Measurements from ENCODE around the gene SOCS4.
"Not testable (repeated sequence)": the region's sequence is repeated elsewhere in the genome, so short reads cannot be mapped to it uniquely, and the experiment has no call there.

Gene SOCS4

DNA sequence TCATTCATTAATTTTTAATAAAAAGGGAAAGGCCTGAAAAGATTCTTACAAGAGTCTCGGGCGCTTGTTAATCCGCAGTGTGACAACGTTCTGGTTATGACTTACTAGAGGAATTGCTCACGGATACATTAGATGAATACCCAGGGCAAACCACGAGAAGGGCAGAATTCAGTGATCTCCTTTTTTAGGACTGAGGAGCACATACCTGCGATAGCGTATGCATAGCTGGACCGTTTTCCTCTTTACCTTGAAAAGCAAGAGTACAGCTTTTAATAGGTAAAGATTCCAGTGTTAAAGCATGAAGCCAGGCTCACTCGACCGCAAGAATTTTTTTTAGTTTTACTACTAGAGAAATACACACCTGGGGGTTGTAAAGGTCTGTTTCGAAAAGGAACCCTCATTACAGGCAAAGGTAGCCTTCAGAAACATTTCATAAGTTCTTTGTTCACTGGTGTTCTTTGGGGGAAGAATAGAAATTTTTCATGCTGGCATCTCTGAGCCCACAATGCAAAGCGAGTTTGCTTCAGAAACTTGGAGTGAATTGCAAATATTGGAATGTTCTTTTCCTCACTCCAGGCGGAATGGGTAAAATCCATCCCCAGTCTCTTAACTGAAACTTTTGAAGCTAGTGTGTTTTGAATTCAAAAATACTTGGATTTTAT is 25.4 kb downstream of the SOCS4 start:
- peaks cover 0 to 2% of the 10 kb centered on the region in 2 donors for H3K36me3 ChIP-seq (ENCODE audit: control insufficient read depth in 2 of 2, insufficient read depth in 2 of 2, low read length in 2 of 2)
- H3K9ac ChIP-seq (ENCODE audit: low read length in 2 of 2) = peak overlapping the region; percentile 100
- H3K4me3 ChIP-seq (ENCODE audit: low read length in 2 of 2) = peak overlapping the region; percentile 87 to 96
- H3K4me1 ChIP-seq (ENCODE audit: control insufficient read depth, insufficient read depth, low read length) = peaks cover 16% of the 10 kb centered on the region
- no peaks in the 10 kb centered on the region for H3K27me3 ChIP-seq (ENCODE audit: control insufficient read depth in 1 of 2, insufficient read depth in 2 of 2, low read length in 2 of 2)
- no peaks in the 10 kb centered on the region for H3K9me3 ChIP-seq (ENCODE audit: control insufficient read depth in 2 of 2, low read length in 2 of 2)
- peak overlapping the region; percentile 100 for H3K27ac ChIP-seq (ENCODE audit: low read length)

DNA sequence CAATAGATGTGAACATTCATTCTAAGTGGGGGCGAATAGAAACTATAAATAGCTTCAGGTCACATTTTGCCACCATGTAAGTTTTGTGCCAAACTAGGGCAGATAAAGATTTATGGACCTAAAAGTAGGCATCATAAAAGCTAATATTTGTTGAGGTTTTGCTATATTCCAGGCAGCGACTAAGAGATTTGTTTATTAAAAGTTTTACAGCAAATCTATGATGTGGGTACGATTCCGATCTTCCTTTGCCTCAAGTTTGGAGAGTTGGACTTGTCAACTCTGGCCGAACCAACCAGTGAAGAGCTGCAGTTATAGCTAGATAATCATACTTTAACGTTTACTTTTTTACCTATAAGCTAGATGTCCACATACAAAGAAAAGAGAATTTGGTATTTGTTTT is 26.0 kb downstream of the SOCS4 start:
- H3K9me3 ChIP-seq (ENCODE audit: control insufficient read depth in 2 of 2, low read length in 2 of 2) = no peaks in the 10 kb centered on the region
- H3K4me3 ChIP-seq (ENCODE audit: low read length in 2 of 2) = peak overlapping the region; percentile 87 to 96
- H3K27ac ChIP-seq (ENCODE audit: low read length) = peak overlapping the region; percentile 100
- no peaks in the 10 kb centered on the region for H3K27me3 ChIP-seq (ENCODE audit: control insufficient read depth in 1 of 2, insufficient read depth in 2 of 2, low read length in 2 of 2)
- peak overlapping the region; percentile 100 for H3K9ac ChIP-seq (ENCODE audit: low read length in 2 of 2)
- peaks cover 16% of the 10 kb centered on the region for H3K4me1 ChIP-seq (ENCODE audit: control insufficient read depth, insufficient read depth, low read length)
- peaks cover 0 to 2% of the 10 kb centered on the region in 2 donors for H3K36me3 ChIP-seq (ENCODE audit: control insufficient read depth in 2 of 2, insufficient read depth in 2 of 2, low read length in 2 of 2)

DNA sequence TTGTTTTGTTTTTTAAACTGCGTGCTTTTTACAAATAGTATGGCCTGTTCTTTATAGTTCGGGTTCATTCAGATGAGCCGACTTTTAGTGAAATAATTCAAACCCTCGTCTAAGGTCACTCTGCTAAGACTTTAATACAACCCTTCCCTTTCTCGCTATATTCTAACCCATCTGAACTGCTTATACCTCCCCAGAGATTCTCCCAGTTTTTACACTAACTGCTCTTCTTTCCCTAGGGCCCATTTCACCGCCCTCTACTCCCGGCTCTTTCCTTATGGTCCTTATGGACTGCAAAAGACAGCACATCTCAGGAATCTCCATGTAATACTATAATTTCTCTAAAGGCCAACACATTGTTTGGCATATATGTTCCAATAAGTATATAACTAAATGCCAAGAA is 26.5 kb downstream of the SOCS4 start:
- Histone ChIP-seq H3K27ac (ENCODE audit: low read length) (no peak overlapping the region), H3K36me3 (ENCODE audit: control insufficient read depth in 2 of 2, insufficient read depth in 2 of 2, low read length in 2 of 2) (peaks cover 0 to 2% of the 10 kb centered on the region in 2 donors), H3K27me3 (ENCODE audit: control insufficient read depth in 1 of 2, insufficient read depth in 2 of 2, low read length in 2 of 2) (no peaks in the 10 kb centered on the region), H3K4me3 (ENCODE audit: low read length in 2 of 2) (peak overlapping the region in 1 of 2 donors; percentile 96), H3K4me1 (ENCODE audit: control insufficient read depth, insufficient read depth, low read length) (peaks cover 16% of the 10 kb centered on the region), H3K9ac (ENCODE audit: low read length in 2 of 2) (no peak overlapping the region), H3K9me3 (ENCODE audit: control insufficient read depth in 2 of 2, low read length in 2 of 2) (no peaks in the 10 kb centered on the region)

DNA sequence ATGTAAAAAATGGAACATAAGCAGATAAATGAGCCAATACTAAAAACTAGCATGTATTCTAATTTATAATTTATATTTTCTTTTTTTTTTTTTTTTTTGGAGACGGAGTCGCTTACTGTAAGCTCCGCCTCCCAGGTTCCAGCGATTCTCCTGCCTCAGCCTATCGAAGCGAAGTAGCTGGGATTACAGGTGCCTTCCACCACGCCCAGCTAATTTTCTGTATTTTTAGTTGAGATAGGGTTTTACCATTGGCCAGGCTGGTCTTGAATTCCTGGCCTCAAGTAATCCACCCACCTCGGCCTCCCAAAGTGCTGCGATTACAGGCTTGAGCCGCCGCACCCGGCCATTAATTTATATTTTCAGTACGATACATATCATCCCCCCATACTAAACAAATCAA is 27.1 kb downstream of the SOCS4 start:
- no peak overlapping the region for H3K4me3 ChIP-seq (ENCODE audit: low read length in 2 of 2)
- peaks cover 0 to 2% of the 10 kb centered on the region in 2 donors for H3K36me3 ChIP-seq (ENCODE audit: control insufficient read depth in 2 of 2, insufficient read depth in 2 of 2, low read length in 2 of 2)
- H3K9me3 ChIP-seq (ENCODE audit: control insufficient read depth in 2 of 2, low read length in 2 of 2) = no peaks in the 10 kb centered on the region
- H3K9ac ChIP-seq (ENCODE audit: low read length in 2 of 2) = no peak overlapping the region
- no peaks in the 10 kb centered on the region for H3K27me3 ChIP-seq (ENCODE audit: control insufficient read depth in 1 of 2, insufficient read depth in 2 of 2, low read length in 2 of 2)
- H3K4me1 ChIP-seq (ENCODE audit: control insufficient read depth, insufficient read depth, low read length) = peaks cover 16% of the 10 kb centered on the region
- no peak overlapping the region for H3K27ac ChIP-seq (ENCODE audit: low read length)

DNA sequence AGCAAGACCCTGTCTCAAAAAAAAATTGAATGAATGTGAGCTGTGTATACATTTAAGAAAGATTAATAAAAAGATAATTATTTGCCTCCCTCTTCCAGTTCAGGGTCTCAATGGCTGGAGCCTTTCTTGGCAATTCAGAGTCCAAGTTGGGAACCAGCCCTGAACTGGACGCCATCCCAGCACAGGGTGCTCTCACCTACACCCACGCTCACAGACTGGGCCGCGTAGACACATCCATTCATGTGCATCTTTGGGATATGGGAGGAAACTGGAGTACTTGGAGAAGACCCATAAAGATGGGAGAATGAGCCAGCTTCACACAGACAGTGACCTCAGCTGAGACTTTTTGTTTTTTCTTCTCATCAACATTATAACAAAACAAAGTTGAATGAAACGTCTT is 30.9 kb downstream of the SOCS4 start:
- Histone ChIP-seq H3K27ac (ENCODE audit: low read length) (no peak overlapping the region), H3K36me3 (ENCODE audit: control insufficient read depth in 2 of 2, insufficient read depth in 2 of 2, low read length in 2 of 2) (peaks cover 2 to 5% of the 10 kb centered on the region in 2 donors), H3K9ac (ENCODE audit: low read length in 2 of 2) (no peak overlapping the region), H3K27me3 (ENCODE audit: control insufficient read depth in 1 of 2, insufficient read depth in 2 of 2, low read length in 2 of 2) (no peaks in the 10 kb centered on the region), H3K9me3 (ENCODE audit: control insufficient read depth in 2 of 2, low read length in 2 of 2) (no peaks in the 10 kb centered on the region), H3K4me3 (ENCODE audit: low read length in 2 of 2) (no peak overlapping the region), H3K4me1 (ENCODE audit: control insufficient read depth, insufficient read depth, low read length) (peaks cover 12% of the 10 kb centered on the region)

DNA sequence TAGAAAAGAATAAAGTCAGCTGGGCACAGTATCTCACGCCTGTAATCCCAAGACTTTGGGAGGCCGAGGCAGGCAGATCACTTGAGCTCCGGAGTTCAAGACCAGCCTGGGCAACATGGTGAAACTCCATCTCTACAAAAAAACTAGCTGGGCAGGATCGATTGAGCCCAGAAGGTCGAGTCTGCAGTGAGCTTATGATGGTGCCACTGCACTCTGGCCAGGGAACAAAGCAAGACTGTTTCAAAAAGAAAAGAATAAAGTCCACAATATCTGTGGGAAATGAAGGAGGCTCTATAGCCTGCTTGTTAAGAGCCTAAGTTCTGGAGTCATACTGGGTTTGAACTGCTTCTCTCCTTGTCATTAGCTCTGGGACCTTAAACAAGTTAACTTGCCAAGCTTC is 32.3 kb downstream of the SOCS4 start:
- Histone ChIP-seq H3K9ac (ENCODE audit: low read length in 2 of 2) (no peak overlapping the region), H3K36me3 (ENCODE audit: control insufficient read depth in 2 of 2, insufficient read depth in 2 of 2, low read length in 2 of 2) (peaks cover 2 to 12% of the 10 kb centered on the region in 2 donors), H3K4me3 (ENCODE audit: low read length in 2 of 2) (no peak overlapping the region), H3K9me3 (ENCODE audit: control insufficient read depth in 2 of 2, low read length in 2 of 2) (no peaks in the 10 kb centered on the region), H3K27me3 (ENCODE audit: control insufficient read depth in 1 of 2, insufficient read depth in 2 of 2, low read length in 2 of 2) (no peaks in the 10 kb centered on the region), H3K4me1 (ENCODE audit: control insufficient read depth, insufficient read depth, low read length) (peaks cover 8% of the 10 kb centered on the region), H3K27ac (ENCODE audit: low read length) (no peak overlapping the region)

DNA sequence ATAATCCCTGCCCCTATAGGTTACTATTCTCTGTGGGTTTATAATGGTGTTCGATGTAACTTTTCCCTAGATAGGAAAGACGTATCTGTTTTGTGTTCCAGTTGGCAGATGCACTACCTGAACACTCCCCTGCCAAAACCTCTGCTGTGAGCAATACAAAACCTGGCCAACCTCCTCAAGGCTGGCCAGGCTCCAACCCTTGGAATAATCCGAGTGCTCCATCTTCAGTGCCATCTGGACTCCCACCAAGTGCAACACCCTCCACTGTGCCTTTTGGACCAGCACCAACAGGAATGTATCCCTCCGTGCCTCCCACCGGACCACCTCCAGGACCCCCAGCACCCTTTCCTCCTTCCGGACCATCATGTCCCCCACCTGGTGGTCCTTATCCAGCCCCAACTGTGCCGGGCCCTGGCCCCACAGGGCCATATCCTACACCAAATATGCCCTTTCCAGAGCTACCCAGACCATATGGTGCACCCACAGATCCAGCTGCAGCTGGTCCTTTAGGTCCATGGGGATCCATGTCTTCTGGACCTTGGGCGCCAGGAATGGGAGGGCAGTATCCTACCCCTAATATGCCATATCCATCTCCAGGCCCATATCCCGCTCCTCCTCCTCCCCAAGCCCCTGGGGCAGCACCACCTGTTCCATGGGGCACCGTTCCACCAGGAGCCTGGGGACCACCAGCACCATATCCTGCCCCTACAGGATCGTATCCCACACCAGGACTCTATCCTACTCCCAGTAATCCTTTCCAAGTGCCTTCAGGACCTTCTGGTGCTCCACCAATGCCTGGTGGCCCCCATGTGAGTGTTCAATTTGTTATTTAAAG is 35.7 kb downstream of the SOCS4 start:
- no peak overlapping the region for H3K9ac ChIP-seq (ENCODE audit: low read length in 2 of 2)
- no peak overlapping the region for H3K4me3 ChIP-seq (ENCODE audit: low read length in 2 of 2)
- peaks cover 8% of the 10 kb centered on the region for H3K4me1 ChIP-seq (ENCODE audit: control insufficient read depth, insufficient read depth, low read length)
- H3K27ac ChIP-seq (ENCODE audit: low read length) = no peak overlapping the region
- no peaks in the 10 kb centered on the region for H3K9me3 ChIP-seq (ENCODE audit: control insufficient read depth in 2 of 2, low read length in 2 of 2)
- no peaks in the 10 kb centered on the region for H3K27me3 ChIP-seq (ENCODE audit: control insufficient read depth in 1 of 2, insufficient read depth in 2 of 2, low read length in 2 of 2)
- peaks cover 3 to 14% of the 10 kb centered on the region in 2 donors for H3K36me3 ChIP-seq (ENCODE audit: control insufficient read depth in 2 of 2, insufficient read depth in 2 of 2, low read length in 2 of 2)

DNA sequence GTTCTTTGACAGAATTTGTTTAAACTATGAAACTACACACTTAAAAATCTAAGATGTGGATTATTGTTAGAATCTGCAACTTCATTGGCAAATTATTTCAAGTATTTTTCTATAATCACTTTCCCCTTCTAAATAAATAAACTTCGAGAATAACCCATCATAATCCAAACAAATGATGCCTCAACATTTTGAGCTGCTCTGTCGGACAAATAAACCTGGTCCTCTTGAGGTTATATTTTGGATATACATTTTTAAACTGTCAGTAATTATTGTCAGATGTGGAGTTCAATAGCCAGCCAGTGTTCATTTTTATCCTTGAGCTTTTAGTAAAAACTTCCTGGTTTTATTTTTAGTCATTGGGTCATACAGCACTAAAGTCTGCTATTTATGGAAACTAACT is 37.9 kb downstream of the SOCS4 start:
- not testable (repeated sequence) for H3K4me1 ChIP-seq (ENCODE audit: control insufficient read depth, insufficient read depth, low read length); H3K4me3 ChIP-seq (ENCODE audit: low read length in 2 of 2); H3K27me3 ChIP-seq (ENCODE audit: control insufficient read depth in 1 of 2, insufficient read depth in 2 of 2, low read length in 2 of 2); H3K9ac ChIP-seq (ENCODE audit: low read length in 2 of 2); H3K27ac ChIP-seq (ENCODE audit: low read length); H3K9me3 ChIP-seq (ENCODE audit: control insufficient read depth in 2 of 2, low read length in 2 of 2)
- H3K36me3 ChIP-seq (ENCODE audit: control insufficient read depth in 2 of 2, insufficient read depth in 2 of 2, low read length in 2 of 2) = peaks cover 5 to 15% of the 10 kb centered on the region in 2 donors

DNA sequence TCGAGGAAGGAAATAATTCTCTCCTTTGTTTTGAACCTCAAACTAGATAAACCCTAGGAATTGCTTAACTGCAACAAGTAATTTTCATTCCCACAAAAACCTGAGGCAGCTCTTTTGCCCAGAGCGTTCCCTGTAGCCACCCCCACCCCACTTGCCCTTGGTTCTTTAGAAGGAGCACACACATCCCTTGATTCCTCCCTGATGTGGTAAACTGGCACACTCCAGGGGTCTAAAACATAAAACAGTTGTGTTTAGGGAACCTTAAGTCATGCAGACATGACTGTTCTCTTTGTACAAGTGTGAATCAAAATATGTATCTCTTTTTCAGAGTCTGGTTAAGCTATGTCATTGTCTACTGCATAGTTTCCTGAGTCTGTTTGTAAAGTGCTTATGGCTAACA is 38.4 kb downstream of the SOCS4 start:
- no peaks in the 10 kb centered on the region for H3K9me3 ChIP-seq (ENCODE audit: control insufficient read depth in 2 of 2, low read length in 2 of 2)
- H3K36me3 ChIP-seq (ENCODE audit: control insufficient read depth in 2 of 2, insufficient read depth in 2 of 2, low read length in 2 of 2) = peaks cover 5 to 15% of the 10 kb centered on the region in 2 donors
- H3K27ac ChIP-seq (ENCODE audit: low read length) = peak overlapping the region; percentile 20
- H3K4me1 ChIP-seq (ENCODE audit: control insufficient read depth, insufficient read depth, low read length) = peaks cover 8% of the 10 kb centered on the region
- H3K27me3 ChIP-seq (ENCODE audit: control insufficient read depth in 1 of 2, insufficient read depth in 2 of 2, low read length in 2 of 2) = no peaks in the 10 kb centered on the region
- no peak overlapping the region for H3K4me3 ChIP-seq (ENCODE audit: low read length in 2 of 2)
- H3K9ac ChIP-seq (ENCODE audit: low read length in 2 of 2) = no peak overlapping the region

DNA sequence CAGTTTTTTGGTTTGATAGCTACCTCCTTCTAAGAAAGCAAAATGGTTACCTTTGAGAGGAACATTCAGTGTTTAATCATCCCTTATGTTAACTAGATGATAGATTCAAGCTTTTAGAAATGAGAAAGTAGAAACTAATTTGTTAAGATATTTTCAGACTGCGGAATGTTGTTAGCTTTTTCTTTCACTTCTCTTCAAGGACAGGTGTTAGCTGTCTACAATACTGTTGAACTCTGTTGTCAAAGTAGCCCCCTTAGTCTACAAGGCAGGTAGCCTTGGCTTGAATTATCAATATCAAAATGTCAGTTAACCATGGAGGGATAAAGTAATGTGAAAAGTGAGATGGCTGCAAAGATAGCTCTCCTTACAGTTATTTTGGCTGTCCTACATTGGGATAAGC is 39.2 kb downstream of the SOCS4 start:
- no peak overlapping the region for H3K27ac ChIP-seq (ENCODE audit: low read length)
- no peak overlapping the region for H3K4me3 ChIP-seq (ENCODE audit: low read length in 2 of 2)
- H3K36me3 ChIP-seq (ENCODE audit: control insufficient read depth in 2 of 2, insufficient read depth in 2 of 2, low read length in 2 of 2) = peaks cover 5 to 15% of the 10 kb centered on the region in 2 donors
- no peaks in the 10 kb centered on the region for H3K9me3 ChIP-seq (ENCODE audit: control insufficient read depth in 2 of 2, low read length in 2 of 2)
- H3K27me3 ChIP-seq (ENCODE audit: control insufficient read depth in 1 of 2, insufficient read depth in 2 of 2, low read length in 2 of 2) = no peaks in the 10 kb centered on the region
- H3K9ac ChIP-seq (ENCODE audit: low read length in 2 of 2) = no peak overlapping the region
- H3K4me1 ChIP-seq (ENCODE audit: control insufficient read depth, insufficient read depth, low read length) = peaks cover 10% of the 10 kb centered on the region

DNA sequence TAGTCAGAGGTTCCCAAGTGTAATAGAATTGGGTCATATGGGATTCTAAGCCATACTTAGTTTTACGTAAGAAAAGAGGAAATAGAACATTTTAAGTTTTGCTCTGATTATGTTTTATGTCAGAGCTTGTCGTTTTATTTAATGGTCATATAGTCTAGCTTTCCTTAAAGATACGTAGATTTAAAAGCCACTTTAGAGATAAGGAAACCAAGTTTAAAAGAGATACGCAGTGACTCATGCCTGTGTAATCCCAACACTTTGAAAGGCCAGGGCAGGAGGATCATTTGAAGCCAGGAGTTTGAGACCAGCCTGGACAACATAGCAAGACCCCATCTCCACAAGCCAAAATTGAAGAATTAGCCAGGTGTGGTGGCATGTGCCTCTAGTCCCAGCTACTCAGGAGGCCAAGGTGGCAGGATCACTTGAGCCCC is 44.0 kb downstream of the SOCS4 start:
- no peak overlapping the region for H3K9ac ChIP-seq (ENCODE audit: low read length in 2 of 2)
- H3K36me3 ChIP-seq (ENCODE audit: control insufficient read depth in 2 of 2, insufficient read depth in 2 of 2, low read length in 2 of 2) = peaks cover 3% of the 10 kb centered on the region in 2 donors
- H3K27me3 ChIP-seq (ENCODE audit: control insufficient read depth in 1 of 2, insufficient read depth in 2 of 2, low read length in 2 of 2) = no peaks in the 10 kb centered on the region
- no peak overlapping the region for H3K4me3 ChIP-seq (ENCODE audit: low read length in 2 of 2)
- no peak overlapping the region for H3K27ac ChIP-seq (ENCODE audit: low read length)
- H3K9me3 ChIP-seq (ENCODE audit: control insufficient read depth in 2 of 2, low read length in 2 of 2) = no peaks in the 10 kb centered on the region
- peaks cover 18% of the 10 kb centered on the region for H3K4me1 ChIP-seq (ENCODE audit: control insufficient read depth, insufficient read depth, low read length)

All from stomach smooth muscle (tissue), 2 donors.